ENCODE results near the gene CCM2.
"Not testable (repeated sequence)": the region's sequence is repeated elsewhere in the genome, so short reads cannot be mapped to it uniquely, and the experiment has no call there.

The CCM2 gene

GRCh38 chr7:45013465-45013967 lies 13.5 kb downstream of the CCM2 start:
- TF ChIP-seq POLR2A (IDR thresholded peaks at IDR 0.05; ENCODE audit: low read depth, low read length) = no peak
- no peak for TF ChIP-seq TAF1 (IDR thresholded peaks at IDR 0.05; ENCODE audit: borderline replicate concordance, low read depth, low read length)
- TF ChIP-seq POLR2AphosphoS5 (IDR thresholded peaks at IDR 0.05; ENCODE audit: low read depth, low read length) = no peak
- FAIRE-seq = no peak

GRCh38 chr7:45015313-45015712 lies 15.3 kb downstream of the CCM2 start:
- FAIRE-seq (peak; percentile 42), DNase-seq (ENCODE audit: insufficient read length) (no peak)
- TF ChIP-seq POLR2A (IDR thresholded peaks at IDR 0.05; ENCODE audit: low read depth, low read length) (no peak), TAF1 (IDR thresholded peaks at IDR 0.05; ENCODE audit: borderline replicate concordance, low read depth, low read length) (no peak), POLR2AphosphoS5 (IDR thresholded peaks at IDR 0.05; ENCODE audit: low read depth, low read length) (no peak)

More at GRCh38 chr7:45013465-45013967, 13.5 kb downstream of the CCM2 start:
- DNase-seq (ENCODE audit: insufficient read length) = no peak

GRCh38 chr7:45017253-45017652 lies 17.3 kb downstream of the CCM2 start:
- TF ChIP-seq POLR2AphosphoS5 (IDR thresholded peaks at IDR 0.05; ENCODE audit: low read depth, low read length) (no peak), TAF1 (IDR thresholded peaks at IDR 0.05; ENCODE audit: borderline replicate concordance, low read depth, low read length) (no peak), POLR2A (IDR thresholded peaks at IDR 0.05; ENCODE audit: low read depth, low read length) (no peak)
- FAIRE-seq (no peak), DNase-seq (ENCODE audit: insufficient read length) (no peak)

- TF ChIP-seq POLR2AphosphoS5 (IDR thresholded peaks at IDR 0.05; ENCODE audit: low read depth, low read length) (no peak), POLR2A (IDR thresholded peaks at IDR 0.05; ENCODE audit: low read depth, low read length) (no peak), TAF1 (IDR thresholded peaks at IDR 0.05; ENCODE audit: borderline replicate concordance, low read depth, low read length) (no peak)
- FAIRE-seq = no peak
- no peak for DNase-seq (ENCODE audit: insufficient read length)
These were observed 20.9 kb downstream of the CCM2 start for GRCh38 chr7:45020915-45021314.

- TF ChIP-seq POLR2AphosphoS5 (IDR thresholded peaks at IDR 0.05; ENCODE audit: low read depth, low read length) (no peak), POLR2A (IDR thresholded peaks at IDR 0.05; ENCODE audit: low read depth, low read length) (no peak), TAF1 (IDR thresholded peaks at IDR 0.05; ENCODE audit: borderline replicate concordance, low read depth, low read length) (no peak)
- no peak for DNase-seq (ENCODE audit: insufficient read length)
- peak; percentile 73 for FAIRE-seq
These were observed 21.7 kb downstream of the CCM2 start for GRCh38 chr7:45021604-45022296.

- TF ChIP-seq POLR2AphosphoS5 (IDR thresholded peaks at IDR 0.05; ENCODE audit: low read depth, low read length) (no peak), TAF1 (IDR thresholded peaks at IDR 0.05; ENCODE audit: borderline replicate concordance, low read depth, low read length) (no peak), POLR2A (IDR thresholded peaks at IDR 0.05; ENCODE audit: low read depth, low read length) (no peak)
- DNase-seq (ENCODE audit: insufficient read length) (no peak), FAIRE-seq (no peak)
These were observed 24.2 kb downstream of the CCM2 start for GRCh38 chr7:45024126-45024744.

- not testable (repeated sequence) for FAIRE-seq; DNase-seq (ENCODE audit: insufficient read length)
These were observed 25.5 kb downstream of the CCM2 start for GRCh38 chr7:45025473-45025872.

- DNase-seq (ENCODE audit: insufficient read length) (no peak), FAIRE-seq (no peak)
- TF ChIP-seq POLR2AphosphoS5 (IDR thresholded peaks at IDR 0.05; ENCODE audit: low read depth, low read length) (no peak), POLR2A (IDR thresholded peaks at IDR 0.05; ENCODE audit: low read depth, low read length) (no peak)
These were observed 26.0 kb downstream of the CCM2 start for GRCh38 chr7:45026013-45026412.

- FAIRE-seq = peak; percentile 62
- TF ChIP-seq POLR2A (IDR thresholded peaks at IDR 0.05; ENCODE audit: low read depth, low read length) (no peak; the same call in 1 of the 2 replicates), TAF1 (IDR thresholded peaks at IDR 0.05; ENCODE audit: borderline replicate concordance, low read depth, low read length) (no peak), POLR2AphosphoS5 (IDR thresholded peaks at IDR 0.05; ENCODE audit: low read depth, low read length) (no peak; the same call in 1 of the 2 replicates)
- DNase-seq (ENCODE audit: insufficient read length) = no peak
These were observed 27.2 kb downstream of the CCM2 start for GRCh38 chr7:45026984-45027773.

GRCh38 chr7:45027774-45028114 lies 27.7 kb downstream of the CCM2 start:
- no peak for DNase-seq (ENCODE audit: insufficient read length)
- FAIRE-seq = peak; percentile 48
- TF ChIP-seq POLR2A (IDR thresholded peaks at IDR 0.05; ENCODE audit: low read depth, low read length) (peak; percentile 55; the same call in 1 of the 2 replicates), TAF1 (IDR thresholded peaks at IDR 0.05; ENCODE audit: borderline replicate concordance, low read depth, low read length) (0 out of 2 replicates have a peak, but pooled peaks have one; percentile 11), POLR2AphosphoS5 (IDR thresholded peaks at IDR 0.05; ENCODE audit: low read depth, low read length) (no peak)

GRCh38 chr7:45028138-45028919 lies 28.3 kb downstream of the CCM2 start:
- DNase-seq (ENCODE audit: insufficient read length) (no peak), FAIRE-seq (peak; percentile 80)
- TF ChIP-seq TAF1 (IDR thresholded peaks at IDR 0.05; ENCODE audit: borderline replicate concordance, low read depth, low read length) = 0 out of 2 replicates have a peak, but pooled peaks have one; percentile 2
- no peak for TF ChIP-seq POLR2AphosphoS5 (IDR thresholded peaks at IDR 0.05; ENCODE audit: low read depth, low read length)
